ENCODE results near the gene SYT1.

Gene SYT1

GRCh38 chr12:79291711-79292110, 427.1 kb downstream of the SYT1 start:
- no peak for TF ChIP-seq CTCF (IDR thresholded peaks at IDR 0.05; ENCODE audit: low read depth, low read length, missing control alignments)

GRCh38 chr12:79294590-79294989, 430.0 kb downstream of the SYT1 start:
- DNase-seq (ENCODE audit: low read depth), result no peak
- in situ Hi-C loops (cut with HindIII; ENCODE audit: low sequenced_read_pairs), result no loop called here
- no peak for TF ChIP-seq CTCF (IDR thresholded peaks at IDR 0.05; ENCODE audit: low read depth, low read length, missing control alignments)
- H3K4me3 ChIP-seq (ENCODE audit: low read depth, low read length), result no peak overlapping the region

More at GRCh38 chr12:79291711-79292110, 427.1 kb downstream of the SYT1 start:
- in situ Hi-C loops (cut with HindIII; ENCODE audit: low sequenced_read_pairs), result no loop called here
- no peak overlapping the region for H3K4me3 ChIP-seq (ENCODE audit: low read depth, low read length)
- DNase-seq (ENCODE audit: low read depth), result no peak

- no peak for TF ChIP-seq CTCF (IDR thresholded peaks at IDR 0.05; ENCODE audit: low read depth, low read length, missing control alignments)
- in situ Hi-C loops (cut with HindIII; ENCODE audit: low sequenced_read_pairs), result no loop called here
- H3K4me3 ChIP-seq (ENCODE audit: low read depth, low read length), result no peak overlapping the region
- no peak for DNase-seq (ENCODE audit: low read depth)
Observed at GRCh38 chr12:79295572-79295971, 431.0 kb downstream of the SYT1 start.

GRCh38 chr12:79296133-79296532, 431.6 kb downstream of the SYT1 start:
- TF ChIP-seq CTCF (IDR thresholded peaks at IDR 0.05; ENCODE audit: low read depth, low read length, missing control alignments), result no peak
- in situ Hi-C loops (cut with HindIII; ENCODE audit: low sequenced_read_pairs), result no loop called here
- no peak for DNase-seq (ENCODE audit: low read depth)
- no peak overlapping the region for H3K4me3 ChIP-seq (ENCODE audit: low read depth, low read length)

- no peak for DNase-seq (ENCODE audit: low read depth)
- no peak for TF ChIP-seq CTCF (IDR thresholded peaks at IDR 0.05; ENCODE audit: low read depth, low read length, missing control alignments)
- in situ Hi-C loops (cut with HindIII; ENCODE audit: low sequenced_read_pairs), result no loop called here
- no peak overlapping the region for H3K4me3 ChIP-seq (ENCODE audit: low read depth, low read length)
Observed at GRCh38 chr12:79296871-79297270, 432.3 kb downstream of the SYT1 start.

- in situ Hi-C loops (cut with HindIII; ENCODE audit: low sequenced_read_pairs), result no loop called here
- no peak for TF ChIP-seq CTCF (IDR thresholded peaks at IDR 0.05; ENCODE audit: low read depth, low read length, missing control alignments)
- H3K4me3 ChIP-seq (ENCODE audit: low read depth, low read length), result no peak overlapping the region
- no peak for DNase-seq (ENCODE audit: low read depth)
Observed at GRCh38 chr12:79298506-79298905, 433.9 kb downstream of the SYT1 start.

Data from astrocyte of the cerebellum (primary cell).